Esophagus squamous epithelium (tissue), 5 donors: ENCODE results near the gene TACR2. TPM values are rescaled to one million over a fixed set of nuclear protein-coding genes. Genes with fewer than 3 reads are reported as not detected.

ENCODE experiments used
- DNase-seq: peaks from one replicate; lab custom pipeline; 2025; lab: John Stamatoyannopoulos, UW
- H3K27ac ChIP-seq, 4 donors: fragments of 200-600 bp; sonication (generic); one replicate each; pipeline ENCODE4 v1.5.1; 2016 to 2019; ENCODE audit warnings: mild to moderate bottlenecking in 1 of 4
- H3K27me3 ChIP-seq, 4 donors: fragments of 200-600 bp; sonication (generic); 1 replicate in 3 of 4; 2 replicates in 1 of 4; pipeline versions ENCODE4 v1.5.1 to v1.6.0; 2017 to 2021; ENCODE audit warnings: antibody characterized with exemption in 1 of 4
- H3K36me3 ChIP-seq, 3 donors: fragments of 200-600 bp; sonication (generic); one replicate each; pipeline ENCODE4 v1.5.1; 2016 to 2019
- H3K4me1 ChIP-seq, 3 donors: fragments of 200-600 bp; sonication (generic); one replicate each; pipeline ENCODE4 v1.5.1; 2017 to 2019
- H3K4me3 ChIP-seq, 4 donors: fragments of 200-600 bp; sonication (generic); 1 replicate in 3 of 4; 2 replicates in 1 of 4; pipeline ENCODE4 v1.5.1; 2016 to 2019; ENCODE audit warnings: mild to moderate bottlenecking in 2 of 4, moderate library complexity in 1 of 4
- H3K9me3 ChIP-seq, 3 donors: fragments of 200-600 bp; sonication (generic); one replicate each; pipeline ENCODE4 v1.5.1; 2016 to 2019
- POLR2A ChIP-seq, 4 donors: fragments of 450-650 bp; IDR thresholded peaks; one replicate each; pipeline ENCODE4 v1.6.1; 2017; ENCODE audit warnings: antibody characterized with exemption in 4 of 4, mild to moderate bottlenecking in 4 of 4, moderate library complexity in 3 of 4
- WGBS, 2 donors: methylation state at CpG; one replicate each; pipeline ENCODE4 v1.1.5; 2018; 5-methylcytosine and 5-hydroxymethylcytosine counted together
- intact Hi-C: fragments of 100-400 bp; cut with DNase I; formaldehyde crosslinking; loops from one replicate; pipeline ENCODE4 v1.15.0; 2022
- total RNA-seq, 4 donors: library from RNA; depleted of rRNA; stranded (reverse); fragments of >200 nt; gene quantifications; one replicate each; pipeline ENCODE4 v1.1.0, GENCODE V29; 2016
- TF ChIP-seq, protein P1 (sequence below), 6 experiments: fragments of 450-650 bp in 4 of 6; fragments of 200-600 bp in 2 of 6; sonication (generic) in 2 of 6; IDR thresholded peaks; one replicate each; pipeline ENCODE4 v1.5.1; 2016 to 2019; ENCODE audit warnings: antibody characterized with exemption in 6 of 6, mild to moderate bottlenecking in 4 of 6, moderate library complexity in 4 of 6
- donor health status: DM: yes; HTN: yes; CAD: no.

The TACR2 gene
- total RNA-seq, 4 donors from 2014 or later, result 0.72 to 24.0 (median 4.4) TPM

DNA sequence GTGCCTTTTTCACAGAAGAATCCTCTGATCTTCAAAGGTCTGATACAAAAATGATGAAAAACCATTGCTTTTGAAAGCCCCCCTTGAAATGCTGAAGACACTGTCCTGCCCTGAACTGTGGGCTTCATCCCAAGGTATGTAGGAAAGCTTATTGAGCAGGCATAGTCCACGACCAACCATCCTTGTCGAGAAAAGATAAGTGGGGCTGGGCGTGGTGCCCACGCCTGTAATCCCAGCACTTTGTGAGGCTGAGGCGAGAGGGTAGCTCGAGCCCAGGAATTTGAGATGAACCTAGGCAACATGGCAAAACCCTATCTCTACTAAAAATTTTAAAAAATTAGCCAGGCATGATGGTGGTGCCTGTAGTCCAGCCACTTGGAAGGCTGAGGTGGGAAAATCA, 25.6 kb downstream of the TACR2 start:
- no peak for DNase-seq
- peak overlapping the region in 3 of 4 donors; percentile 76 to 89 (median 87) for H3K27ac ChIP-seq
- 52% methylated on average over 6 of the region's 6 CpGs; no CpG with 5 or more reads in 1 of the 2 donors for WGBS, 2 donors
- peaks cover 23 to 95% (median 33%) of the 10 kb centered on the region in 3 donors for H3K36me3 ChIP-seq
- H3K4me1 ChIP-seq, result peaks cover 18 to 65% (median 33%) of the 10 kb centered on the region in 3 donors
- H3K9me3 ChIP-seq, result no peaks in the 10 kb centered on the region
- TF ChIP-seq POLR2A (IDR thresholded peaks at IDR 0.05), result no peak
- no peaks in the 10 kb centered on the region for H3K27me3 ChIP-seq
- no peak overlapping the region for H3K4me3 ChIP-seq
- intact Hi-C loops, result loop anchor here (5.0 kb wide), 1 partner anchor 154 kb away; no protein-coding TSS in a partner anchor

DNA sequence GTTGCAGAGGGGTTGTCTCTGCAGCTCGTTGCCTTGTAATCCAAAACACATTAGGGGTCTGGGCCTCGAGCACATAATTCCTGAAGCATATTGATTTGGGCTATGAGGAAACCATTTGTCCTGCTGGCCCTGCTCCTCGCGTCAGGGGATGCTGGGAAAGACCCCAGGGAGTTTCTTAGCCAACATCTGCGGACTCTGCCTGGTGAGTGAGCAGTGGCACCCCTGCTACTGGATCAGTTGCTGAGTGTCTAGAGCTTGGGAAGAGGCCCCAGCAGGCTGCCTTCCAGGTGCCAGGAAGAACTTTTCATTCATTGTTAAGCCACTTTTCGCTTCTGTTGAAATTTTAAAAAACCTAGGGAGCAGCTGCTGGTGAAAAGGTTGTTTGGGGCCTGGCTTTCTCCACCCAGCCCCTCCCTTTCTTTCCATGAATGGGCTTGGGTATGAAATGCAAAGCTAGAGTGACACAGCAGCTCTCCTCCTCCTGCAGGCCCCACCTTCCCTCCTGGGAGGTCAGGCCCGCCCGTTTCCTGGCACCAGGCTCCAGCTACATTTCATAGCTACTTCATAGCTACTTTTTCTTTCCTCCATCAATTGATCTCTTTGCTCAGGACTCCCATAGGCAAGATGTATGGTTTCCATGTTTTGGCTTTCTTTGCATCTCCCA, 26.8 kb downstream of the TACR2 start:
- Histone ChIP-seq H3K4me1 (peaks cover 21 to 74% (median 36%) of the 10 kb centered on the region in 3 donors), H3K27ac (peak overlapping the region; percentile 79 to 89 (median 85)), H3K36me3 (peaks cover 21 to 93% (median 25%) of the 10 kb centered on the region in 3 donors), H3K4me3 (no peak overlapping the region), H3K27me3 (no peaks in the 10 kb centered on the region), H3K9me3 (no peaks in the 10 kb centered on the region)
- 30 to 60% methylated on average over 6 to 8 of the region's 8 CpGs for WGBS, 2 donors
- DNase-seq, result no peak
- intact Hi-C loops, result loop anchor here (5.0 kb wide), 1 partner anchor 153 kb away; no protein-coding TSS in a partner anchor
- TF ChIP-seq POLR2A (IDR thresholded peaks at IDR 0.05), result no peak
- TF ChIP-seq, protein P1, sequence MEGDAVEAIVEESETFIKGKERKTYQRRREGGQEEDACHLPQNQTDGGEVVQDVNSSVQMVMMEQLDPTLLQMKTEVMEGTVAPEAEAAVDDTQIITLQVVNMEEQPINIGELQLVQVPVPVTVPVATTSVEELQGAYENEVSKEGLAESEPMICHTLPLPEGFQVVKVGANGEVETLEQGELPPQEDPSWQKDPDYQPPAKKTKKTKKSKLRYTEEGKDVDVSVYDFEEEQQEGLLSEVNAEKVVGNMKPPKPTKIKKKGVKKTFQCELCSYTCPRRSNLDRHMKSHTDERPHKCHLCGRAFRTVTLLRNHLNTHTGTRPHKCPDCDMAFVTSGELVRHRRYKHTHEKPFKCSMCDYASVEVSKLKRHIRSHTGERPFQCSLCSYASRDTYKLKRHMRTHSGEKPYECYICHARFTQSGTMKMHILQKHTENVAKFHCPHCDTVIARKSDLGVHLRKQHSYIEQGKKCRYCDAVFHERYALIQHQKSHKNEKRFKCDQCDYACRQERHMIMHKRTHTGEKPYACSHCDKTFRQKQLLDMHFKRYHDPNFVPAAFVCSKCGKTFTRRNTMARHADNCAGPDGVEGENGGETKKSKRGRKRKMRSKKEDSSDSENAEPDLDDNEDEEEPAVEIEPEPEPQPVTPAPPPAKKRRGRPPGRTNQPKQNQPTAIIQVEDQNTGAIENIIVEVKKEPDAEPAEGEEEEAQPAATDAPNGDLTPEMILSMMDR (IDR thresholded peaks at IDR 0.05), result no peak

DNA sequence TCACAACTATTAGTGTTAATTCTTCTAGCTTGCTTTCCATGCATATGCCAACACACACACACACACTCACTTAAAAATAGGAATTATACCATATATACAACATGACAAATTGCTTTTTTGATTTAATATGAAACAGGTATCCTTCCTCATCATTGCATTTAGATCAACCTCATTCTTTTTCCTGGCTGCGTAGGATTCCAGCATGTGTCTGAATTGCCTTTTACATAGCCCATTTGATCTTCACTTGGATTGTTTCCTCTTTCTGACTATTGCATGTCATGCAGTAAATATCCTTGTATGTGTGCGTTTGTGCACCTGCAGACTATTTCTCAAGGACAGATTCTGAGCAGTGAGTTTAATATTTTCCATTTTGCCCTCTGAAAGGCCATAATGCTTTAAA, 28.2 kb downstream of the TACR2 start:
- Histone ChIP-seq H3K36me3 (peaks cover 13 to 93% (median 19%) of the 10 kb centered on the region in 3 donors), H3K27me3 (no peaks in the 10 kb centered on the region), H3K9me3 (no peaks in the 10 kb centered on the region), H3K4me3 (no peak overlapping the region), H3K27ac (peak overlapping the region in 3 of 4 donors; percentile 79 to 94 (median 89)), H3K4me1 (peaks cover 35 to 89% (median 49%) of the 10 kb centered on the region in 3 donors)
- 92 to 100% methylated on average over 2 of the region's 2 CpGs for WGBS, 2 donors
- TF ChIP-seq POLR2A (IDR thresholded peaks at IDR 0.05), result no peak
- TF ChIP-seq, protein P1 (IDR thresholded peaks at IDR 0.05), result no peak
- no peak for DNase-seq
- intact Hi-C loops, result no loop called here

DNA sequence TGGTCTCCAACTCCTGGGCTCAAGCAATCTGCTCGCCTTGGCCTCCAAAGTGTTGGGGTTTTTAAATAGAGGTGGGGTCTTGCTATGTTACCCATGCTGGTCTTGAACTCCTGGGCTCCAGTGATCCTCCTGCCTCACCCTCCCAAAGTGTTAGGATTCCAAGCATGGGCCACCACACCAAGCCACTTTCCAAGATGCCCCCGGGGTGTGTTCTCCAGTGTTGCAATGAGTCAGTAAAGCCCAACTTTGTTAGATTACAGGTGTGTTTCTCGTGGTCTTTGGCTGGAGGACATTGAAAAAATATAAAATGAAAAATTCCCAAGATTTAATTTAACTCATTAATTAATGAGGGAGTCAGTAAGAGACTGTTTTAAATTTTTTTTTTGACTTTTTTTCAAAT, 29.2 kb downstream of the TACR2 start:
- H3K27ac ChIP-seq, result peak overlapping the region; percentile 49 to 94 (median 83)
- peaks cover 13 to 94% (median 14%) of the 10 kb centered on the region in 3 donors for H3K36me3 ChIP-seq
- H3K27me3 ChIP-seq, result no peaks in the 10 kb centered on the region
- H3K4me3 ChIP-seq, result no peak overlapping the region
- H3K4me1 ChIP-seq, result peaks cover 45 to 97% (median 59%) of the 10 kb centered on the region in 3 donors
- intact Hi-C loops, result no loop called here
- no peaks in the 10 kb centered on the region for H3K9me3 ChIP-seq
- no peak for DNase-seq
- TF ChIP-seq POLR2A (IDR thresholded peaks at IDR 0.05), result no peak
- TF ChIP-seq, protein P1 (IDR thresholded peaks at IDR 0.05), result no peak
- 70 to 72% methylated on average over 3 of the region's 3 CpGs for WGBS, 2 donors

DNA sequence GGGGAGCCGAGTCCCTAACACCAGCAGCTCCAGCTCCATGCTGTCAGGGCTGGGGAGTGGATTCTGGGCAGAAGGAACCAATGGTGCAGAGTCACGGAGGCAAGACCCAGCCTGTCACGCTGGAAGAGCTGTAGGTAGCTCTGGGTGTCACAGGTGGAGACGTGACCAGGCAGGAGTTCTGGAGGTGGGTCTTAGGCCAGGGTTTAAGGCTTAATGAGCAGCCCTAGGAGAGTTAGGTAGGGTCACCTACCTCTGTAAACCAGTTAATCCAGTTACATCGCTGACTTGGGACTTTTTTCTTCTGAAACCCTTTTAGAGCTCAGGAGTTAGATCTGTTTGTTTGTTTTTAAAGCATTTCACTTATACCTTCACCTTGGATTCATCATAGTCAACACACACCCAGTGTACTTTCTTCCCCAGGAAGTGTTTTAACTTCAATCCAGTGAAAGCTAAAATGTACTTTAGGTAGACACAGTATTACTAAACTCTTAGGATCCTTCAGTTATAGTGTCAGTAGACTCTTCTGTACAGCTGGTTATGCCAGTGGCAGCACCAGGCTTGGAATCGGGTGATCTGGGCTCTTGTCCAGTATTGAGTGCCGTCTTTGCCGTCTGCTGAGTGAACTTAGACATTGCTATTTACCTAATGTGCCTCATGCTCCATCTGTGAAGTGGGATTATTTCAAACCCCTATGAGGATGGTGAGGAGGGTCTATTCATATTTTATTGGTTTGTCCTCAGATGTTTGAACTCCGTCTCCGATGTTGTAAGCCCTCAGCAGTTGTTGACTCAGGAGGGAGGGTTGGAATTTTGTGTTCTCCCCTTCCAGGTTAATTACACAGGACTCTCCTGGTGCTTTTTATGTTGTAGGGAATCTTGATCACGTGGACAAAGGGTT, 31.0 kb downstream of the TACR2 start:
- intact Hi-C loops, result no loop called here
- Histone ChIP-seq H3K27ac (peak overlapping the region; percentile 77 to 94 (median 86)), H3K36me3 (peaks cover 13 to 96% (median 20%) of the 10 kb centered on the region in 3 donors), H3K4me3 (no peak overlapping the region), H3K4me1 (peaks cover 39 to 88% (median 56%) of the 10 kb centered on the region in 3 donors), H3K9me3 (no peaks in the 10 kb centered on the region), H3K27me3 (no peaks in the 10 kb centered on the region)
- peak in 2 of 4 donors; percentile 15 to 27 for TF ChIP-seq POLR2A (IDR thresholded peaks at IDR 0.05)
- TF ChIP-seq, protein P1 (IDR thresholded peaks at IDR 0.05), result no peak
- WGBS, 2 donors, result 40 to 51% methylated on average over 9 to 11 of the region's 11 CpGs
- DNase-seq, result no peak
